CD4-positive, alpha-beta T cell treated with Interleukin-17A for 1 hour (primary cell): ENCODE results near the gene SYNPO.
A peak's percentile ranks its signal among the peaks of the same experiment; 100 is the strongest.

Experiments
- DNase-seq: peaks from one replicate; pipeline ENCODE4 v3.0.0-alpha.2; 2020

The SYNPO gene

DNA sequence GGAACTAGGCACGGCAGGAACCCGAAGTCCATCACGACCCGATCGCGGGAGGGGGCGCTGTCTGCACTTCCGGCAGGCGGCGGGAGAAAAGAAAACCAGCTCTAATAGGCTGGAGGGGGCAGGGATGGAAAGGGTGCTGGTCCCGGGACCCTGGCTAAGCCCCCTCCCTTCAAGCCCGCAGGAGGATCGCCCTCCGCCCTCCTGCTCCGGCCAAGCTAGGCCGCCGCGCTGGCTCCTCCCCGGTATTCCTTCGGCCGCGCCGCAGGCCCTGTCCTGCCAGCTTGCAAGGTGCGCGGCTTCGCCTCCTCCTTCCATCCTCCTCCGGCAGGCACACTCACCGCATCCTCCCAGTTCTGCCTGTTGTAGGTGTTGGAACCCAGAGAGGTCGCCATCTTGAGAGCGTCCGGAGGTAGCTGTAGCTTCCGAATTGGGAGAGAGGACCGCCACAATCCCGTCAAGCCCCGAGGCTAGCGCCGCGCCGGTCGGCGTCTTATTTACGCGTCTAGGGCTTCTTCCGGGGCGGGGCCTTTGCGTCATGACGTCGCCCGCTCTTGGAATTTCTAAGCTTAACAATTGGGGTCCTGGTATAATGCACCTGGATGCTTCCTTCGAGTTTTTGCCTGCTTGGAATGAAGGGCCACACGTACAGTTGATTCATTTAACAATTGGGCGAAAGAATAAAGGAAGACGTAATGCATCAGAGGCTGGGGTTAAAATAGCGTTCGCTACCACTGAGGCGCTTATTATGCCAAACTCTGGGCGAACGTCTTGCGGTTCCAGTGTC is 60.3 kb downstream of the SYNPO start, which contains the start of gene RBM22:
Gene RBM22 (minus strand): TSS at position 469 of the 784 bp plus-strand sequence. CDS start 77 bp downstream, at position 392.
- DNase-seq = peak; percentile 93

- DNase-seq = no peak
Observed at GRCh38 chr5:150703762-150704161, 63.3 kb downstream of the SYNPO start.

DNA sequence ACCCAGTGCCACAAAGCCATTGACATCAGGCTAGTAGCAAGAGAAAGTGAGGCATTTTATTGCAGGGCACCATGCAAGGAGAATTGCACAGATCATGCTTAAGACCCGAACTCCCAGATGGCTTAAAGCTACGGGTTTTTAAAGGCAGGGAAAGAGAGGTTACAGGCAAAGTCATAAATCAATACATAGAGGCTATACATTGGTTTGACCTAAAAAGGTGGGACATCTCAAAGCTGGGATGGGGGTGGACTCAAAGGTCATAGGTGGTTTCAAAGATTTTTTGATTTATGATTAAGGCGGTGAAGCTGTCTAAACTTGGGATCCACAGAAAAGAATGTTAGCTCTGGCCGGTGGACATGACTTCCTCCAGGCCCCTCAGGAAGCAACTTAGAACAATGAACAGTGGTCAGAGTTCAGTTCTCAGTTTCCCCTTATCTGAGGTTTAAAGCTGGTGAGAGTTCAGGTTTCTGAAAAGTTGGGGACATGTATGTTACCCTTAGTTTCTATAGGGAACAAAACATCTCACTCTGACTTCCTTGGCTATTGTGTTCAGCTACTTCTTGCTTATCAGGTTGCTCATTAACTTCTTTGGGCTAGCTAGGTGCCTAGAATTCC is 66.4 kb downstream of the SYNPO start:
- no peak for DNase-seq
